Hepatocyte (in vitro differentiated cells): ENCODE data around the gene STAU1. TPM values are rescaled to one million over a fixed set of nuclear protein-coding genes. Genes with fewer than 3 reads are reported as not detected.
"Not testable (repeated sequence)": the region's sequence is repeated elsewhere in the genome, so short reads cannot be mapped to it uniquely, and the experiment has no call there.

Source experiments
- DNase-seq: peaks from one replicate; pipeline ENCODE4 v3.0.0-alpha.2; 2016; ENCODE audit warnings: low spot score
- H2AFZ ChIP-seq: fragments of 200-600 bp; sonication (generic); 2 replicates; pipeline ENCODE4 v1.6.0; 2016; ENCODE audit warnings: antibody characterized with exemption, mild to moderate bottlenecking
- H3K27ac ChIP-seq: fragments of 200-600 bp; sonication (generic); 2 replicates; pipeline ENCODE4 v1.5.1; 2016; ENCODE audit warnings: mild to moderate bottlenecking
- H3K27me3 ChIP-seq: fragments of 200-600 bp; sonication (generic); 2 replicates; pipeline ENCODE4 v1.6.1; 2016
- H3K36me3 ChIP-seq: fragments of 200-600 bp; sonication (generic); replicated peaks from 2 replicates; pipeline ENCODE4 v1.5.1; 2016; ENCODE audit warnings: low read depth; ENCODE audit not compliant: insufficient read depth
- H3K4me1 ChIP-seq: fragments of 200-600 bp; sonication (generic); 2 replicates; pipeline ENCODE4 v1.5.1; 2016; ENCODE audit warnings: mild to moderate bottlenecking, moderate library complexity; ENCODE audit not compliant: insufficient read depth
- H3K4me2 ChIP-seq: fragments of 200-600 bp; sonication (generic); 2 replicates; pipeline ENCODE4 v1.6.0; 2016
- H3K4me3 ChIP-seq: fragments of 200-600 bp; sonication (generic); 2 replicates; pipeline ENCODE4 v1.5.1; 2016; ENCODE audit warnings: mild to moderate bottlenecking
- H3K79me2 ChIP-seq: fragments of 200-600 bp; sonication (generic); 2 replicates; pipeline ENCODE4 v1.6.0; 2017; ENCODE audit warnings: mild to moderate bottlenecking
- H3K9me2 ChIP-seq: fragments of 200-600 bp; sonication (generic); replicated peaks from 2 replicates; pipeline ENCODE4 v1.6.0; 2017; ENCODE audit warnings: mild to moderate bottlenecking; ENCODE audit not compliant: insufficient read depth
- H3K9me3 ChIP-seq: fragments of 200-600 bp; sonication (generic); 2 replicates; pipeline ENCODE4 v1.5.1; 2016; ENCODE audit warnings: low read depth, mild to moderate bottlenecking
- H4K20me1 ChIP-seq: fragments of 200-600 bp; sonication (generic); 2 replicates; pipeline ENCODE4 v1.6.0; 2016; ENCODE audit warnings: mild to moderate bottlenecking; ENCODE audit not compliant: insufficient read depth, poor library complexity, severe bottlenecking
- CTCF ChIP-seq: fragments of 200-600 bp; sonication (generic); IDR thresholded peaks from 2 replicates; pipeline ENCODE4 v1.5.1; 2016; ENCODE audit warnings: antibody characterized with exemption, mild to moderate bottlenecking; ENCODE audit not compliant: poor library complexity
- EZH2 ChIP-seq: fragments of 200-600 bp; sonication (generic); IDR thresholded peaks from 2 replicates; pipeline ENCODE4 v1.6.1; 2016; ENCODE audit warnings: antibody characterized with exemption, mild to moderate bottlenecking, borderline replicate concordance
- EZH2phosphoT487 ChIP-seq: fragments of 200-600 bp; sonication (generic); IDR thresholded peaks from one replicate; pipeline ENCODE4 v1.6.1; 2018; ENCODE audit warnings: antibody characterized with exemption, mild to moderate bottlenecking, low read depth, moderate library complexity; ENCODE audit not compliant: unreplicated experiment, severe bottlenecking
- WGBS: methylation state at CpG from one replicate; pipeline ENCODE4 v1.1.6; 2016; ENCODE audit warnings: low lambda C conversion rate; ENCODE audit errors: missing lambda C conversion rate; 5-methylcytosine and 5-hydroxymethylcytosine counted together
- polyA plus RNA-seq: library from polyadenylated mRNA; unstranded; fragments of >200 nt; fragmentation: Nextera tagmentation; extraction: Ambion mirVana; gene quantifications from 2 replicates; pipeline ENCODE4 v1.2.1, GENCODE V29; 2016
- total RNA-seq: library from RNA; depleted of rRNA; stranded (reverse); fragments of >200 nt; gene quantifications from 2 replicates; pipeline ENCODE4 v1.2.3, GENCODE V29; 2014

STAU1 gene
- total and polyA plus RNA-seq, 2 experiments from 2014 or later: 72.9 to 84.5 TPM

- no peaks in the 10 kb centered on the region for H3K27me3 ChIP-seq
- 96% methylated on average over 7 of the region's 7 CpGs for WGBS
Measured at GRCh38 chr20:49225896-49226295, 37.8 kb upstream of the STAU1 start.

GRCh38 chr20:49219924-49220831 lies 32.0 kb upstream of the STAU1 start:
- Histone ChIP-seq H2AFZ (peak overlapping the region; percentile 70), H3K9me3 (no peaks in the 10 kb centered on the region), H3K27ac (peak overlapping the region; percentile 60), H3K4me3 (peak overlapping the region; percentile 60), H3K36me3 (peaks cover 4% of the 10 kb centered on the region), H4K20me1 (no peaks in the 10 kb centered on the region), H3K27me3 (no peaks in the 10 kb centered on the region), H3K4me1 (no peaks in the 10 kb centered on the region), H3K9me2 (no peaks in the 10 kb centered on the region), H3K4me2 (peak overlapping the region; percentile 88), H3K79me2 (peaks cover 22% of the 10 kb centered on the region)
- TF ChIP-seq CTCF: no peak
- no peak for TF ChIP-seq EZH2
- no peak for TF ChIP-seq EZH2phosphoT487
- WGBS: 75% methylated on average over 27 of the region's 28 CpGs
- DNase-seq: no peak

More at GRCh38 chr20:49225896-49226295, 37.8 kb upstream of the STAU1 start:
- H4K20me1 ChIP-seq: no peaks in the 10 kb centered on the region
- no peak for DNase-seq
- no peaks in the 10 kb centered on the region for H3K9me2 ChIP-seq
- peaks cover 5% of the 10 kb centered on the region for H3K79me2 ChIP-seq
- H3K4me3 ChIP-seq: no peak overlapping the region
- no peak overlapping the region for H3K27ac ChIP-seq
- H2AFZ ChIP-seq: no peak overlapping the region
- no peaks in the 10 kb centered on the region for H3K4me1 ChIP-seq
- TF ChIP-seq EZH2: no peak
- no peak for TF ChIP-seq CTCF
- no peak for TF ChIP-seq EZH2phosphoT487
- H3K36me3 ChIP-seq: peaks cover 4% of the 10 kb centered on the region
- no peak overlapping the region for H3K4me2 ChIP-seq
- no peaks in the 10 kb centered on the region for H3K9me3 ChIP-seq

GRCh38 chr20:49219091-49219923 lies 31.2 kb upstream of the STAU1 start, which contains the start of gene DDX27:
Gene DDX27, plus strand, starts transcription at chr20:49219416. Its CDS starts 33 bp downstream, at chr20:49219449.
- Histone ChIP-seq H4K20me1 (no peaks in the 10 kb centered on the region), H3K4me1 (no peaks in the 10 kb centered on the region), H3K79me2 (peaks cover 22% of the 10 kb centered on the region), H2AFZ (peak within 1 kb of the TSS; percentile 70), H3K27me3 (no peaks in the 10 kb centered on the region), H3K9me2 (no peaks in the 10 kb centered on the region), H3K4me2 (peak within 1 kb of the TSS; percentile 88), H3K4me3 (peak within 1 kb of the TSS; percentile 60), H3K9me3 (no peaks in the 10 kb centered on the region), H3K27ac (peak within 1 kb of the TSS; percentile 60), H3K36me3 (peaks cover 4% of the 10 kb centered on the region)
- TF ChIP-seq EZH2: no peak
- TF ChIP-seq EZH2phosphoT487: no peak
- TF ChIP-seq CTCF: no peak
- WGBS: 1% methylated on average over 45 of the region's 46 CpGs
- DNase-seq: peak; percentile 99

GRCh38 chr20:49218739-49219090 lies 30.6 kb upstream of the STAU1 start:
- 65% methylated on average over 13 of the region's 13 CpGs for WGBS
- peak overlapping the region; percentile 30 for H2AFZ ChIP-seq

More at GRCh38 chr20:49218739-49219090, 30.6 kb upstream of the STAU1 start:
- H3K27ac ChIP-seq: peak overlapping the region; percentile 57
- H3K36me3 ChIP-seq, H4K20me1 ChIP-seq, H3K4me3 ChIP-seq, H3K9me2 ChIP-seq, H3K27me3 ChIP-seq, DNase-seq, H3K4me1 ChIP-seq, H3K9me3 ChIP-seq: not testable (repeated sequence)
- H3K79me2 ChIP-seq: peaks cover 22% of the 10 kb centered on the region
- H3K4me2 ChIP-seq: peak overlapping the region; percentile 60
